HepG2 (cell line): Measurements from ENCODE around the gene ATP8B4. TPM values are rescaled to one million over a fixed set of nuclear protein-coding genes. Genes with fewer than 3 reads are reported as not detected.

Source experiments
- ATAC-seq: fragments of 200-7000 bp; cut with Tn5 transposase; 3 replicates; pipeline ENCODE4 v1.9.1; 2020; ENCODE audit warnings: mild to moderate bottlenecking, moderate library complexity
- BruUV-seq: library from RNA; stranded (reverse); fragments of 400-500 nt; replicated peaks from 2 replicates; lab custom pipeline; 2021; lab: Mats Ljungman, UMichigan
- CTCF ChIA-PET: fragments of 300-600 bp; formaldehyde crosslinking; extraction: SDS; loops from one replicate; lab custom pipeline; 2021; ENCODE audit warnings: low total read pairs, inconsistent platforms, low intra/inter-chr PET ratio; lab: Yijun Ruan, JAX
- POLR2A ChIA-PET: fragments of 350-600 bp; sonication (Branson Sonifier 250); formaldehyde crosslinking; loops from one replicate; lab custom pipeline; 2020; ENCODE audit warnings: antibody characterized with exemption, inconsistent platforms; lab: Yijun Ruan, JAX
- DNase-seq: peaks from one replicate; pipeline ENCODE4 v3.0.0-alpha.2; 2015; ENCODE audit warnings: low spot score
- FAIRE-seq: peaks from 3 replicates; lab custom pipeline; 2011; peaks lifted over from hg19 to GRCh38; lab: Jason Lieb, UNC
- H2AFZ ChIP-seq: one replicate; pipeline ENCODE4 v1.6.1; 2011; ENCODE audit warnings: low read length, inconsistent platforms
- H3K27ac ChIP-seq: fragments of 300-600 bp; 3 replicates; pipeline ENCODE4 v1.8.0; 2011; ENCODE audit warnings: mixed run types, mild to moderate bottlenecking, mixed read lengths, low read length, inconsistent platforms; ENCODE audit not compliant: insufficient read depth; ENCODE audit errors: extremely low read length
- H3K27me3 ChIP-seq, 2 experiments: fragments of 200-600 bp in 1 of 2; 2 replicates in 1 of 2; 3 replicates in 1 of 2; pipeline versions ENCODE4 v1.6.0 to v1.8.0; 2011; ENCODE audit warnings: low read length in 2 of 2, mild to moderate bottlenecking in 2 of 2, moderate library complexity in 2 of 2, inconsistent platforms in 1 of 2; ENCODE audit not compliant: insufficient read depth in 2 of 2, control insufficient read depth in 1 of 2
- H3K36me3 ChIP-seq, 2 experiments: fragments of 200-600 bp in 1 of 2; replicated peaks in 1 of 2; 2 replicates in 1 of 2; 3 replicates in 1 of 2; pipeline versions ENCODE4 v1.5.1 to v1.8.0; 2011; ENCODE audit warnings: low read length in 2 of 2, inconsistent platforms in 1 of 2; ENCODE audit not compliant: insufficient read depth in 2 of 2, control insufficient read depth in 1 of 2
- H3K4me1 ChIP-seq: 2 replicates; pipeline ENCODE4 v1.5.1; 2012; ENCODE audit warnings: low read length, inconsistent platforms; ENCODE audit not compliant: insufficient read depth
- H3K4me2 ChIP-seq: 2 replicates; pipeline ENCODE4 v1.6.0; 2011; ENCODE audit warnings: low read depth, low read length, inconsistent platforms
- H3K4me3 ChIP-seq, 3 experiments: fragments of 200-600 bp in 1 of 3; sonication (generic), shearing (Covaris generic) in 1 of 3; replicated peaks in 1 of 3; 2 replicates each; pipeline ENCODE4 v1.5.1; 2011 to 2016; ENCODE audit warnings: low read length in 3 of 3, inconsistent platforms in 2 of 3, low read depth in 2 of 3, mild to moderate bottlenecking in 2 of 3, control low read depth in 1 of 3, mixed read lengths in 1 of 3; ENCODE audit not compliant: insufficient read depth in 1 of 3
- H3K79me2 ChIP-seq: one replicate; pipeline ENCODE4 v1.6.1; 2011; ENCODE audit warnings: low read length, inconsistent platforms; ENCODE audit not compliant: insufficient read depth
- H3K9ac ChIP-seq: 2 replicates; pipeline ENCODE4 v1.6.0; 2011; ENCODE audit warnings: mild to moderate bottlenecking, low read depth, low read length, inconsistent platforms; ENCODE audit not compliant: insufficient read depth
- H3K9me3 ChIP-seq: 2 replicates; pipeline ENCODE4 v1.5.1; 2012; ENCODE audit warnings: mild to moderate bottlenecking, low read length
- H4K20me1 ChIP-seq: 2 replicates; pipeline ENCODE4 v1.6.0; 2011; ENCODE audit warnings: inconsistent platforms, mild to moderate bottlenecking, low read length, moderate library complexity; ENCODE audit not compliant: insufficient read depth
- IKZF1 ChIP-seq: fragments of 450-650 bp; IDR thresholded peaks from 2 replicates; pipeline ENCODE4 v1.7.1; 2016
- MZF1 ChIP-seq: sonication (generic); formaldehyde crosslinking; IDR thresholded peaks from 2 replicates; pipeline ENCODE4 v1.8.1; 2023; ENCODE audit warnings: mild to moderate bottlenecking, missing genetic modification reagents, borderline replicate concordance
- NCOR1 ChIP-seq: fragments of 200-600 bp; sonication (generic); IDR thresholded peaks from 2 replicates; pipeline ENCODE4 v1.7.0; 2017; ENCODE audit warnings: antibody characterized with exemption, low read length, borderline replicate concordance
- NFAT5 ChIP-seq: sonication (generic); formaldehyde crosslinking; IDR thresholded peaks from 2 replicates; pipeline ENCODE4 v1.4.0; 2020; ENCODE audit warnings: missing genetic modification reagents
- TFDP2 ChIP-seq: sonication (generic); formaldehyde crosslinking; IDR thresholded peaks from 2 replicates; pipeline ENCODE4 v1.4.0; 2020; ENCODE audit warnings: missing genetic modification reagents
- ZNF513 ChIP-seq: sonication (generic); formaldehyde crosslinking; conservative IDR thresholded peaks from 2 replicates; pipeline ENCODE4 v1.5.0; 2020; ENCODE audit warnings: missing genetic modification reagents
- WGBS: methylation state at CpG from one replicate; pipeline ENCODE4 v1.1.6; 2017; ENCODE audit warnings: low lambda C conversion rate; 5-methylcytosine and 5-hydroxymethylcytosine counted together
- in situ Hi-C: cut with HindIII; loops from 2 replicates; pipeline ENCODE4 v1.10.0; 2017; ENCODE audit warnings: low pct_unique_long_range_greater_than_20kb; ENCODE audit not compliant: extremely low pct_ligation_motif_present
- intact Hi-C: fragments of 100-400 bp; cut with micrococcal nuclease; formaldehyde crosslinking; loops from one replicate; pipeline ENCODE4 v1.10.0; 2022; ENCODE audit not compliant: unreplicated experiment
- polyA plus RNA-seq, 8 experiments: library from polyadenylated mRNA; depleted of rRNA in 3 of 8; stranded (reverse) in 7 of 8; unstranded in 1 of 8; fragments of >200 nt; fragmentation: Illumina TruSeq in 4 of 8; extraction: Trizol in 4 of 8; gene quantifications; 2 replicates each; pipeline versions ENCODE4 v1.2.1 to v1.2.3, GENCODE V29; 2011 to 2016; ENCODE audit warnings: low read depth in 4 of 8, missing spikeins in 1 of 8, mixed read lengths in 1 of 8; ENCODE audit not compliant: insufficient read depth in 1 of 8
- total RNA-seq, 5 experiments: library from RNA; depleted of rRNA; stranded (reverse); fragments of >200 nt; fragmentation: Illumina TruSeq; extraction: Trizol; gene quantifications; 2 replicates each; pipeline ENCODE4 v1.2.3, GENCODE V29; 2016; ENCODE audit warnings: low read depth in 1 of 5

The ATP8B4 gene
- total and polyA plus RNA-seq, 2 of the 13 experiments (the other 11 are each of a cell fraction or from before 2014, with no cell fraction given) = 0.24 to 0.69 TPM

- 37% methylated on average over 4 of the region's 4 CpGs for WGBS
- ATAC-seq (no peak), FAIRE-seq (no peak), DNase-seq (no peak)
- H3K4me1 ChIP-seq = no peaks in the 10 kb centered on the region
- H3K36me3 ChIP-seq = no peaks in the 10 kb centered on the region
- H3K27me3 ChIP-seq = no peaks in the 10 kb centered on the region
- ChIA-PET POLR2A (no interaction called here), CTCF (no interaction called here)
- no peaks in the 10 kb centered on the region for H3K9me3 ChIP-seq
- no peaks in the 10 kb centered on the region for H3K79me2 ChIP-seq
- no peak overlapping the region for H2AFZ ChIP-seq
- H3K27ac ChIP-seq = no peak overlapping the region
- no peaks in the 10 kb centered on the region for H4K20me1 ChIP-seq
- intact Hi-C loops = no loop called here
- no peak overlapping the region for H3K9ac ChIP-seq
- TF ChIP-seq ZNF513 (no peak), NCOR1 (no peak), MZF1 (CRISPR knock-in tag) (no peak), TFDP2 (CRISPR knock-in tag) (no peak), IKZF1 (no peak), NFAT5 (no peak)
- in situ Hi-C loops = no loop called here
- no peak overlapping the region for H3K4me3 ChIP-seq
- BruUV-seq = no TSS peak
- H3K4me2 ChIP-seq = no peak overlapping the region
Measured at GRCh38 chr15:50083424-50084025, 35.5 kb downstream of the ATP8B4 start.
